HepG2 (cell line): ENCODE results near the gene PSMG3. TPM values are rescaled to one million over a fixed set of nuclear protein-coding genes. Genes with fewer than 3 reads are reported as not detected.

Experiments
- EP300 ChIP-seq, 3 experiments: sonication (generic) in 1 of 3; formaldehyde crosslinking in 1 of 3; IDR thresholded peaks; 2 replicates each; pipeline versions ENCODE4 v1.5.1 to v1.6.1; 2011 to 2020; ENCODE audit warnings: low read depth in 2 of 3, low read length in 2 of 3, borderline replicate concordance in 1 of 3, improper control_type of control experiment in 1 of 3, mild to moderate bottlenecking in 1 of 3, missing genetic modification reagents in 1 of 3, moderate library complexity in 1 of 3
- ERF ChIP-seq: IDR thresholded peaks from 2 replicates; pipeline ENCODE4 v1.6.1; 2018; ENCODE audit warnings: missing biosample characterization, missing genetic modification reagents
- GATAD1 ChIP-seq: IDR thresholded peaks from 2 replicates; pipeline ENCODE4 v1.6.1; 2016; ENCODE audit warnings: missing genetic modification reagents, missing compliant biosample characterization
- HOMEZ ChIP-seq: IDR thresholded peaks from 2 replicates; pipeline ENCODE4 v1.6.1; 2016; ENCODE audit warnings: low read depth
- KDM5B ChIP-seq: sonication (generic); formaldehyde crosslinking; IDR thresholded peaks from 2 replicates; pipeline ENCODE4 v1.4.0; 2020; ENCODE audit warnings: missing genetic modification reagents, mild to moderate bottlenecking, borderline replicate concordance
- KLF15 ChIP-seq: sonication (generic); formaldehyde crosslinking; IDR thresholded peaks from 2 replicates; pipeline ENCODE4 v1.8.1; 2023; ENCODE audit warnings: borderline replicate concordance, mild to moderate bottlenecking, inconsistent platforms, missing genetic modification reagents, mixed read lengths
- KLF16 ChIP-seq, 2 experiments: sonication (generic) in 1 of 2; formaldehyde crosslinking in 1 of 2; IDR thresholded peaks; 2 replicates each; pipeline versions ENCODE4 v1.6.1 to v1.8.0; 2016 to 2023; ENCODE audit warnings: missing genetic modification reagents in 2 of 2, missing compliant biosample characterization in 1 of 2
- MYC ChIP-seq: sonication (generic); formaldehyde crosslinking; IDR thresholded peaks from 2 replicates; pipeline ENCODE4 v1.9.0; 2021; ENCODE audit warnings: missing genetic modification reagents, borderline replicate concordance
- NFIC ChIP-seq: IDR thresholded peaks from 2 replicates; pipeline ENCODE4 v1.6.1; 2012; ENCODE audit warnings: mild to moderate bottlenecking, low read length, inconsistent platforms
- PAF1 ChIP-seq: IDR thresholded peaks from 2 replicates; pipeline ENCODE4 v1.6.1; 2016; ENCODE audit warnings: missing genetic modification reagents, missing compliant biosample characterization
- RBFOX2 ChIP-seq: fragments of 200-400 bp; formaldehyde crosslinking; IDR thresholded peaks from 2 replicates; pipeline ENCODE4 v1.6.1; 2017; ENCODE audit warnings: low read depth, mild to moderate bottlenecking, low read length
- SP2 ChIP-seq: sonication (generic); formaldehyde crosslinking; IDR thresholded peaks from 2 replicates; pipeline ENCODE4 v1.5.1; 2020; ENCODE audit warnings: mild to moderate bottlenecking, missing genetic modification reagents
- ZMAT3 ChIP-seq: sonication (generic); formaldehyde crosslinking; conservative IDR thresholded peaks from 2 replicates; pipeline ENCODE4 v1.7.0; 2021; ENCODE audit warnings: missing genetic modification reagents
- ZMYM4 ChIP-seq: sonication (generic); formaldehyde crosslinking; IDR thresholded peaks from 2 replicates; pipeline ENCODE4 v1.8.1; 2023; ENCODE audit warnings: mild to moderate bottlenecking, missing genetic modification reagents
- ZNF224 ChIP-seq: sonication (generic); formaldehyde crosslinking; IDR thresholded peaks from 2 replicates; pipeline ENCODE4 v1.5.0; 2020; ENCODE audit warnings: mild to moderate bottlenecking, missing genetic modification reagents
- ZNF274 ChIP-seq: sonication (generic); formaldehyde crosslinking; IDR thresholded peaks from 2 replicates; pipeline ENCODE4 v1.5.1; 2020; ENCODE audit warnings: mild to moderate bottlenecking, missing genetic modification reagents
- ZNF343 ChIP-seq: sonication (generic); formaldehyde crosslinking; IDR thresholded peaks from 2 replicates; pipeline ENCODE4 v1.4.0; 2020; ENCODE audit warnings: mild to moderate bottlenecking, missing genetic modification reagents
- ZNF605 ChIP-seq: sonication (generic); formaldehyde crosslinking; IDR thresholded peaks from 2 replicates; pipeline ENCODE4 v1.8.0; 2022; ENCODE audit warnings: mild to moderate bottlenecking, missing genetic modification reagents
- ZNF709 ChIP-seq: sonication (generic); formaldehyde crosslinking; IDR thresholded peaks from 2 replicates; pipeline ENCODE4 v1.5.0; 2020; ENCODE audit warnings: mild to moderate bottlenecking, missing genetic modification reagents
- polyA plus RNA-seq, 8 experiments: library from polyadenylated mRNA; depleted of rRNA in 3 of 8; stranded (reverse) in 7 of 8; unstranded in 1 of 8; fragments of >200 nt; fragmentation: Illumina TruSeq in 4 of 8; extraction: Trizol in 4 of 8; gene quantifications; 2 replicates each; pipeline versions ENCODE4 v1.2.1 to v1.2.3, GENCODE V29; 2011 to 2016; ENCODE audit warnings: low read depth in 4 of 8, missing spikeins in 1 of 8, mixed read lengths in 1 of 8; ENCODE audit not compliant: insufficient read depth in 1 of 8
- total RNA-seq, 5 experiments: library from RNA; depleted of rRNA; stranded (reverse); fragments of >200 nt; fragmentation: Illumina TruSeq; extraction: Trizol; gene quantifications; 2 replicates each; pipeline ENCODE4 v1.2.3, GENCODE V29; 2016; ENCODE audit warnings: low read depth in 1 of 5
- TF ChIP-seq, protein P1 (sequence below): sonication (generic); formaldehyde crosslinking; IDR thresholded peaks from 2 replicates; pipeline ENCODE4 v1.5.0; 2020; ENCODE audit warnings: missing genetic modification reagents
- TF ChIP-seq, protein P2 (sequence below): sonication (generic); formaldehyde crosslinking; IDR thresholded peaks from 2 replicates; pipeline ENCODE4 v1.4.0; 2020; ENCODE audit warnings: missing genetic modification reagents
- TF ChIP-seq, protein P3 (sequence below): sonication (generic); formaldehyde crosslinking; IDR thresholded peaks from 2 replicates; pipeline ENCODE4 v1.4.0; 2020; ENCODE audit warnings: mild to moderate bottlenecking, missing genetic modification reagents

The PSMG3 gene
- total and polyA plus RNA-seq, 2 of the 13 experiments (the other 11 are each of a cell fraction or from before 2014, with no cell fraction given), result 29.6 to 48.4 TPM

DNA sequence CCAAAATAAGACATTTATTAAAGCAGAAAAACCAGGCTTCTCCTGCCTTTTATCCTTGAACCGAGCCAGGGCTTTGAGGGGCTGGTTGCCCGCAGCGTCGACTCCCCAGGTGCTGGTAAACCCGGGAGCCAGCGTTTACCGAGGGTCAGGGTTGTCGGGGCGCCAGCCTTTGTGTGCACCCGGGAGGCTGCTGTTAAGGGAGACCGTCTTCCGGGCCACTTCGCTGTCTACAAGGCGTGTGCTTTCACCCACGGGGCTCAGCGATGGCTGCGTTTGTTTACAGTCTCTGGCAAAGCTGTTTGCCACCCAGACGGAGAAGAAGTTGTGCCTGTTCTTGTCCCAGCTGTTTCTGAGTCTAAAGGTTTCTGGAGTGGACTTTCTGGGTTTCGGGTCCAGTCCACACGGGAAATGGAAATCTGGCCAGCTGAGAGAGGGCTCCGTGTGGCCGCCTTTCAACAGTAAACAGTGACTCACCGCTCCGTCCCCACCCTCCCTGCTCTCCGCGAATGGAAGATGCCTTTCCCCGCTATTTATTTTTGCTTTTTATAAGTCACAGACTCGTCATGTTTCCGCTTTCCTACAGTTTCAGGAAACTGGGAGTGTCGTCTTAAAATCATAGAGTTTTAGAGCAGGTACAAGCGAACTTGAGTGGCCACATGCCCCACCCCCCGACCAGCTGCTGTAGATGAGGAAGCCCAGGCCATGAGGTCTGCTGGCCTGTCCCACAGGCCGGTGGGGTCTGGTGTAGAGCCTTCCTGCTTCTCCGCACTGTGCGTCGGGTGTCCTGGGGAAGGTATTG is 37.2 kb downstream of the PSMG3 start (continued):
- TF ChIP-seq EP300 (IDR thresholded peaks at IDR 0.05; ENCODE audit: low read depth in 2 of 2, low read length in 2 of 2) (0 out of 4 replicates have a peak, but pooled peaks of 1 of the 2 experiments have one; percentile 29), EP300 (CRISPR knock-in tag; IDR thresholded peaks at IDR 0.05; ENCODE audit: borderline replicate concordance) (no peak), HOMEZ (CRISPR knock-in tag) (0 out of 2 replicates have a peak, but pooled peaks have one; percentile 12), ZNF709 (no peak), SP2 (no peak), GATAD1 (CRISPR knock-in tag) (no peak), KLF16 (CRISPR knock-in tag; IDR thresholded peaks at IDR 0.05) (peak in 1 of 2 experiments; percentile 80; a peak in 2 of 4 replicates), PAF1 (CRISPR knock-in tag) (no peak), ZNF605 (peak; percentile 52; the same call in 1 of the 2 replicates), MYC (CRISPR knock-in tag) (no peak; the same call in 1 of the 2 replicates), NFIC (0 out of 2 replicates have a peak, but pooled peaks have one; percentile 45), RBFOX2 (peak; percentile 13; the same call in 1 of the 2 replicates), ERF (CRISPR knock-in tag) (peak; percentile 19; the same call in 1 of the 2 replicates), KLF15 (no peak), ZNF343 (CRISPR knock-in tag) (no peak), ZNF224 (CRISPR knock-in tag) (no peak), ZMAT3 (CRISPR knock-in tag) (peak; percentile 42; the same call in 1 of the 2 replicates), ZNF274 (CRISPR knock-in tag) (no peak), KDM5B (CRISPR knock-in tag) (no peak), ZMYM4 (no peak)
- TF ChIP-seq, protein P1, sequence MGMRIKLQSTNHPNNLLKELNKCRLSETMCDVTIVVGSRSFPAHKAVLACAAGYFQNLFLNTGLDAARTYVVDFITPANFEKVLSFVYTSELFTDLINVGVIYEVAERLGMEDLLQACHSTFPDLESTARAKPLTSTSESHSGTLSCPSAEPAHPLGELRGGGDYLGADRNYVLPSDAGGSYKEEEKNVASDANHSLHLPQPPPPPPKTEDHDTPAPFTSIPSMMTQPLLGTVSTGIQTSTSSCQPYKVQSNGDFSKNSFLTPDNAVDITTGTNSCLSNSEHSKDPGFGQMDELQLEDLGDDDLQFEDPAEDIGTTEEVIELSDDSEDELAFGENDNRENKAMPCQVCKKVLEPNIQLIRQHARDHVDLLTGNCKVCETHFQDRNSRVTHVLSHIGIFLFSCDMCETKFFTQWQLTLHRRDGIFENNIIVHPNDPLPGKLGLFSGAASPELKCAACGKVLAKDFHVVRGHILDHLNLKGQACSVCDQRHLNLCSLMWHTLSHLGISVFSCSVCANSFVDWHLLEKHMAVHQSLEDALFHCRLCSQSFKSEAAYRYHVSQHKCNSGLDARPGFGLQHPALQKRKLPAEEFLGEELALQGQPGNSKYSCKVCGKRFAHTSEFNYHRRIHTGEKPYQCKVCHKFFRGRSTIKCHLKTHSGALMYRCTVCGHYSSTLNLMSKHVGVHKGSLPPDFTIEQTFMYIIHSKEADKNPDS (CRISPR knock-in tag), result no peak
- TF ChIP-seq, protein P2, sequence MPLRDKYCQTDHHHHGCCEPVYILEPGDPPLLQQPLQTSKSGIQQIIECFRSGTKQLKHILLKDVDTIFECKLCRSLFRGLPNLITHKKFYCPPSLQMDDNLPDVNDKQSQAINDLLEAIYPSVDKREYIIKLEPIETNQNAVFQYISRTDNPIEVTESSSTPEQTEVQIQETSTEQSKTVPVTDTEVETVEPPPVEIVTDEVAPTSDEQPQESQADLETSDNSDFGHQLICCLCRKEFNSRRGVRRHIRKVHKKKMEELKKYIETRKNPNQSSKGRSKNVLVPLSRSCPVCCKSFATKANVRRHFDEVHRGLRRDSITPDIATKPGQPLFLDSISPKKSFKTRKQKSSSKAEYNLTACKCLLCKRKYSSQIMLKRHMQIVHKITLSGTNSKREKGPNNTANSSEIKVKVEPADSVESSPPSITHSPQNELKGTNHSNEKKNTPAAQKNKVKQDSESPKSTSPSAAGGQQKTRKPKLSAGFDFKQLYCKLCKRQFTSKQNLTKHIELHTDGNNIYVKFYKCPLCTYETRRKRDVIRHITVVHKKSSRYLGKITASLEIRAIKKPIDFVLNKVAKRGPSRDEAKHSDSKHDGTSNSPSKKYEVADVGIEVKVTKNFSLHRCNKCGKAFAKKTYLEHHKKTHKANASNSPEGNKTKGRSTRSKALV (CRISPR knock-in tag), result no peak
- TF ChIP-seq, protein P3, sequence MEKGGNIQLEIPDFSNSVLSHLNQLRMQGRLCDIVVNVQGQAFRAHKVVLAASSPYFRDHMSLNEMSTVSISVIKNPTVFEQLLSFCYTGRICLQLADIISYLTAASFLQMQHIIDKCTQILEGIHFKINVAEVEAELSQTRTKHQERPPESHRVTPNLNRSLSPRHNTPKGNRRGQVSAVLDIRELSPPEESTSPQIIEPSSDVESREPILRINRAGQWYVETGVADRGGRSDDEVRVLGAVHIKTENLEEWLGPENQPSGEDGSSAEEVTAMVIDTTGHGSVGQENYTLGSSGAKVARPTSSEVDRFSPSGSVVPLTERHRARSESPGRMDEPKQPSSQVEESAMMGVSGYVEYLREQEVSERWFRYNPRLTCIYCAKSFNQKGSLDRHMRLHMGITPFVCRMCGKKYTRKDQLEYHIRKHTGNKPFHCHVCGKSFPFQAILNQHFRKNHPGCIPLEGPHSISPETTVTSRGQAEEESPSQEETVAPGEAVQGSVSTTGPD (CRISPR knock-in tag), result no peak
